Measurements from ENCODE around the gene DDX20.

Gene DDX20, protein sequence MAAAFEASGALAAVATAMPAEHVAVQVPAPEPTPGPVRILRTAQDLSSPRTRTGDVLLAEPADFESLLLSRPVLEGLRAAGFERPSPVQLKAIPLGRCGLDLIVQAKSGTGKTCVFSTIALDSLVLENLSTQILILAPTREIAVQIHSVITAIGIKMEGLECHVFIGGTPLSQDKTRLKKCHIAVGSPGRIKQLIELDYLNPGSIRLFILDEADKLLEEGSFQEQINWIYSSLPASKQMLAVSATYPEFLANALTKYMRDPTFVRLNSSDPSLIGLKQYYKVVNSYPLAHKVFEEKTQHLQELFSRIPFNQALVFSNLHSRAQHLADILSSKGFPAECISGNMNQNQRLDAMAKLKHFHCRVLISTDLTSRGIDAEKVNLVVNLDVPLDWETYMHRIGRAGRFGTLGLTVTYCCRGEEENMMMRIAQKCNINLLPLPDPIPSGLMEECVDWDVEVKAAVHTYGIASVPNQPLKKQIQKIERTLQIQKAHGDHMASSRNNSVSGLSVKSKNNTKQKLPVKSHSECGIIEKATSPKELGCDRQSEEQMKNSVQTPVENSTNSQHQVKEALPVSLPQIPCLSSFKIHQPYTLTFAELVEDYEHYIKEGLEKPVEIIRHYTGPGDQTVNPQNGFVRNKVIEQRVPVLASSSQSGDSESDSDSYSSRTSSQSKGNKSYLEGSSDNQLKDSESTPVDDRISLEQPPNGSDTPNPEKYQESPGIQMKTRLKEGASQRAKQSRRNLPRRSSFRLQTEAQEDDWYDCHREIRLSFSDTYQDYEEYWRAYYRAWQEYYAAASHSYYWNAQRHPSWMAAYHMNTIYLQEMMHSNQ

DNA sequence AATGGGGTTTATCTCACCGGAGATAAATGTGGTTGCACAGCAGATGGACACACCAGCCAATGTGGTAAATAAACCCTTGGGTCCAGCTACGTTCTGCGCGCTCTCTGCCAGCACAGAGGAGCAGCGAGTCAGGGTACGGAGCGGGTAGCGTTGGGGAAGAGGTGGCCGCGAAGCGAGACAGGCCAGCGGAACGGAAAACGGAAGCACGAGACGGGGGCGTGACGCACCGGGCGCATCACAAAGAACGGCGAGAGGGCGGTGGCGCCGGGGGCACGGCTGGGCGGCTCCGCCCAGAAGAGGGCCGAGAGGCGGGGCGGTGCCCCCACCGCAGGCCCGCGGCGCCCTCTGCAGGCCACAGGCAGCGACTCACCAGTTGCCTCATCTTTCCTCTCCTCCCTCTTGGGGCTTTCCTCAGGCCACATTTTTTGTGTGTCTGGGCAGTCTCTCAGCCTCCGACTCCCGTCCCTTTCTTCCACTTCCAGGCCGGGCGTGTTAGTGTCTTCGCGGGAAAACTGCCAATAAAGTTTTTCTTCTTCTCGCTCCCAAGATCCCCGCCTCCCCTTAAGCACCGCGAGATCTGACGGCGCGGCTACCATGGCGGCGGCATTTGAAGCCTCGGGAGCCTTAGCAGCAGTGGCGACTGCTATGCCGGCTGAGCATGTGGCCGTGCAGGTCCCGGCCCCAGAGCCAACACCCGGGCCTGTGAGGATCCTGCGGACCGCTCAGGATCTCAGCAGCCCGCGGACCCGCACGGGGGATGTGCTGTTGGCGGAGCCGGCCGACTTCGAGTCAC lies at the start of gene DDX20:
Gene DDX20, plus strand, starts transcription at position 571 of the 793 bp plus-strand sequence. Its CDS starts 24 bp downstream, at position 595.
- in situ Hi-C loops (cut with HindIII; ENCODE audit: low sequenced_read_pairs), result no loop called here

DNA sequence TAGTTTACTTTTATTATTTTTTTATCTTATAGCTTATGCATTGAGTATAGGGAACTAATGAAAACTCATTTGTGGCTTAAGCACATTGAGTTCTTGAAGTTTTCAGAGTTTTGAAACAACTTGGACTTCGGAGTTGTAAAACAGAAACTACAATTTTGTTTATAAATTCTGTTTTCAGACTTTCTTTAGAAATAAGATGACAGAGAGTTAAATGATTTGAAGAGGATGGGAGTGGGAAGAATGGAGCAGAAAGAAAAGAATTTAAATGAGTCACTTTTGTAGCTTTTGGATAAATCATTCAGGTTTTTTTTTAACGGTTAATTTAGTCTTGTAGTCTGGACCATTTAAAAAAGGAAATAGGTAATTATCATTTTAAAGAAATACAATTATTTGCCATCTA lies 48.8 kb upstream of the DDX20 start:
- in situ Hi-C loops (cut with HindIII; ENCODE audit: low sequenced_read_pairs), result loop anchor here (25.0 kb wide), 1 partner anchor 220 kb away; no protein-coding TSS in a partner anchor

DNA sequence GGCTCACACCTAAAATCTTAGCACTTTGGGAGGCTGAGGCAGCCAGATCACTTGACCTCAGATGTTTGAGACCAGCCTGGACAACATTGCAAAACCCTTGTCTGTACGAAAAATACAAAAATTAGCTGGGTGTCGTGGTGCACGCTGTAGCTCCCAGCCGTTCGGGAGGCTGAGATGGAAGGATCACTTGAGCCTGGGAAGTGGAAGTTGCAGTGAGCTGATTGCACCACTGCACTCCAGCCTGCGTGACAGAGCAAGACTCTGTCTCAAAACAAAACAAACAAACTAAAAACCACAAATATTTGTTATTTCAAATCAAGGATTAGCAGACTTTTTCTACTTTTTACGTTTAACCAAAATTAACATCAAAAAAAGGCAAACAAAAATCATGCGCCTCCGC lies 47.8 kb upstream of the DDX20 start:
- in situ Hi-C loops (cut with HindIII; ENCODE audit: low sequenced_read_pairs), result loop anchor here (25.0 kb wide), 1 partner anchor 221 kb away; no protein-coding TSS in a partner anchor

DNA sequence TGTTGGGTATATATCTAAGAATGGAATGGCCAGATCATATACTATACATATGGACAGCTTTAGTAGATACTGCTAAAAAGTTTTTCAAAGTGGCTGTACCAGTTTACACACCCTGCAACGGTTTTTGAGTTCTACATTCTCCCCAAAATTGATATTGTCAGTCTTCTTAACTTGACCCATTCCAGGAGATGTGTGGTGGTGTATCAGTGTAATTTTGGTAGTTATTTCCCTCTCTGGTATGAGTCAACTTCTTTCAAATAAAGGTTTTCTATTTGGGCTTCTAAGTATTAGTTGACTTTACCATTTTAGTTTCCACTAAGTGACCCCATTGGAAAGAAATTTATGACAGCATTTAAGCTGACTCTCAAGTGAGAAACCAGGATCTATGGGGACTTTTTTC lies 45.7 kb upstream of the DDX20 start:
- in situ Hi-C loops (cut with HindIII; ENCODE audit: low sequenced_read_pairs), result loop anchor here (25.0 kb wide), 1 partner anchor 223 kb away; no protein-coding TSS in a partner anchor

DNA sequence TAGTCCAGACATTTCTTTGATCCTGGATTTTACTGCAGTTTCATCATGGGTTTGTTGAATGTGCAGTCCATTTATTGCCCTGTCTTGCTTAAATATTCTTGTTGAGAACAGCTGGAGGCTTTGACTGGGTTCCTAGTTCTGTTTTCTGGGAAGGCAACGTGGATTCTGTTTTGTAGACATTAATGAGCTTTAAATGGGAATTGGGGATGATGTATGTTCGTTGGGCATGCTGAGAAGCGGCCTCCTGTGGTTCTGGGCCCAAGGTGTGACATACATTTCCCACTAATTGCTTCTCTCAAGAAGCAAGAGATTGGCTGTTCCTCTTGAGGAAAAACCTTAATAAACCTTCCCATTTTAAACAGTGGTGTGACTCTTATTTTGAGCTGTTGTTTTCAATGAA lies 39.4 kb upstream of the DDX20 start:
- in situ Hi-C loops (cut with HindIII; ENCODE audit: low sequenced_read_pairs), result loop anchor here (25.0 kb wide), 1 partner anchor 229 kb away; no protein-coding TSS in a partner anchor

DNA sequence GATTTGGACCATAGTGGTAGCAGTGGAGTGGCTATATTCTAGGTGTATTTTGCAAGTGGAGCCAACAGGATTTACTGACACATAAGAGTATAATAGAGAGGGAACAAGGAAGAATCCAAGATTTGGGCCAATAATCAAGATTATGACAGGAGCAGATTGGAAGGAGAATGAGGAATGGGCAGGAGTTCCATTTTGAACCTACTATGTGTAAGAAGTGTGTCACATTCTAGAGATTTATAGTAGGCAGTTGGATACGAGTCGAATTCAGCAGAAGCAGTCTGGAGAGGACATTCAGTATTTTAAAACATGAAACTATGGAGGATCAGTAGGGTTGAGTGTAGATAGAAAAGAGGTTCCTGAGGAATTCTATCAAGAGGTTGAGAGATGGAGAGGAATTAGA lies 38.3 kb upstream of the DDX20 start:
- in situ Hi-C loops (cut with HindIII; ENCODE audit: low sequenced_read_pairs), result loop anchor here (25.0 kb wide), 1 partner anchor 230 kb away; no protein-coding TSS in a partner anchor

DNA sequence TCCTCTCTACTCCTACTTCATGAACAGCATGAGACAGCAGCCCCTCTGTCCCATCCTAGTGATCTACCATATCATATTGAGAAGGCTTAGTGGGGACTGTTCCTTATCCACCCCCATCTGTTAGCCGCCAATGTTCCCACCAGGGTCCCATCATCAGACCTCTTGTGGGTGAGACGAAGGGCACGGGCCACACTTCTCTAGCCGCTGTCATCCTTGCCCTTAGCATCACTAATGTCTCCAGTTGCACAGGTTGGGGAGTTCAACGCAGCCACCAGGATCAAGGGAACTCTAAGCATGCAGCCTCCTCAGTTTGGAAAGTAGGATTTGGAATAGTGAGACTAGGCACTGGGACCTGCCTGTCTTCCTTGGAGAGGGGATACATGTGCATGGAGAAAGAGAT lies 36.6 kb upstream of the DDX20 start:
- in situ Hi-C loops (cut with HindIII; ENCODE audit: low sequenced_read_pairs), result loop anchor here (25.0 kb wide), 1 partner anchor 232 kb away; no protein-coding TSS in a partner anchor

DNA sequence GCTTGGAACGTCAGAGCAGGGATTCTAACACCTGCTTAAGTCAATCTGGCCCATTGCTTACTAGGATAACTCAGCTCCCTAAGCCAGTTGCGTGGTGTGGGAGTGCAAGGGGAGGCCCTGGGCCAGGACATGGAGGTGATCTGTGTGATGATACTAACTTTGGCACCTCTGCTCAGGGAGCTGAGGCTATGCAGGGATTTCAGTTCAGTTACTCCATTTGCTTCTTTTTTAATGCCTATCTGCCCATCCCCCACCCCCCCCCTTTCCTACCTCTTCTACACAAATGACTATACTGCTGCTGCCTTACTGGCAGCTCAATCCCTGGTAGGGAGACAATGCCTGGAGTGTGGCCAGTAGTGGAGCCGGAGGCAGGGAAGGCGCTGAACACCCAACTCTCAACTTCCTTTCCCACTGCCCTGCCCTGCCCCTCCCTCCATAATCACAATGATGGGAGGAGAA lies 36.0 kb upstream of the DDX20 start:
- in situ Hi-C loops (cut with HindIII; ENCODE audit: low sequenced_read_pairs), result loop anchor here (25.0 kb wide), 1 partner anchor 232 kb away; no protein-coding TSS in a partner anchor

DNA sequence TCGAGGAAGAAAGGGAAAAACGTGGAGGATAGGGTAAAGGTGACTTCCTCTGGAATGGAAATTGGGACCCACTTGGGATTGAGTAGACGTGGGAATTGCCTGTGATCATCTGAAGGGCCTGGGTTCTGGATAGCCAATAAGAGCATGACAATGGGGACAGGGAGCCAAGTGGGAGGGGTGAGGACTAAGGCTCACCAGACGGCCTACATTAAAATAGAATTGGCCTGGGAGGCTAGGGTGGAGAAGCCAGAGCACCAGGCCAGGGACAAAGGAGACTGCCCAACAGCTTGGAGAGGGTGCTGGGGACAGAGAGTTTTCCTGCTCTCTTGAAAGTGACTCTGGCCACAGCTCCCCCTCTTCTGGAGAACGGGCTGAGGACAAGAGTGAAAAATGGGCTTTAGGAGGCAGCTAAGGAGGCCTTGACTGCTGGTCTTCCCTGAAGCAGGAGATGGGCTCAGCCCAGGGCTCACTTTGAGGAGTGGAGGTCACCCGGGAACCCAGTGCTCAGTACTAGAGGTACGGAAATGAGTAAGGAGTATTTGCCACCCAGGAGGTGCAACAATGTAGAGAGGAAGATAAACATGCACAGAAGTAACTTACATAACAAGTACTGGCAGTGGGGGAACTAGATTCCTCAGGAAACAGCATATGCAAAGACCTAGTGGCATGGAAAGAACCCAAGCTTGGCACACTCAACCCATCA lies 35.3 kb upstream of the DDX20 start:
- in situ Hi-C loops (cut with HindIII; ENCODE audit: low sequenced_read_pairs), result loop anchor here (25.0 kb wide), 1 partner anchor 233 kb away; no protein-coding TSS in a partner anchor

DNA sequence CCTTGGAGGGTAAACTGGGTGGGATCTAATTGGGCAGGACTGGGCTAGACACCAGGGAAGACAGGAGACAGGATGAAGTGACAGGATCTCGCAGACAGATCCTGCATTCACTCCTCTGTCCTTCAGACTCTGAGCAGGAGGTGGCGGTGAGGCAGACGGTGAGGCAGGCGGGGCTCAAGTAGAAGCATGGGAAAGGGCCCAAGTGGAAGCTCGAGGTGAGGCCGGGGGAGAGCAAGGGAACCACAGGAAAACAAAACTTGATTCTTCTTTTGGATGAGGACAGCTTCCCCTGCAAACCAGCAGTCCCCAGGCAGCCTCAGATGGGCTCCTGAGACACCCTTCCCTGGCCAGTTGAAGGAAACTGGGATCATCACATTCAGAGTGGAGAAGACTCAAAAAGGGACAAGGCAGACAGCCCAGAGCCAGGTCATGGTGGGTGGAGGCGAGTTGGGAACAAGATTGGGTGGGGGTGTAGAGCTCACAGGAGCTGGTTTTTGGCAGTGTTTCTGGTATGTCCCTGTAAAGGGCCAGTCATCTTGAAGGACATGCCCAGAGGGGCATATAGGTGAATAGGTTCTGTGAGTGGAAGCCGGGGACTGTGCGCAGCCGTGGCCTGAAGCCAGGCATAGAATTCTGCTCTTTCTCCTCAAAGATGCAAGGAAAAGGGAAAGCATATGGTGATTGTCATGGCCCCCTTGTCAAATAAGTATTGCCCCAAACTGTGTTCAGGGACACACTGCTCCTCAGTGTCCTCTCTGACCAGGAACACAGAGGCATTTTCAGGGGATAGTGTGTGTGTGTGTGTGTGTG lies 34.5 kb upstream of the DDX20 start:
- in situ Hi-C loops (cut with HindIII; ENCODE audit: low sequenced_read_pairs), result loop anchor here (25.0 kb wide), 1 partner anchor 234 kb away; no protein-coding TSS in a partner anchor

DNA sequence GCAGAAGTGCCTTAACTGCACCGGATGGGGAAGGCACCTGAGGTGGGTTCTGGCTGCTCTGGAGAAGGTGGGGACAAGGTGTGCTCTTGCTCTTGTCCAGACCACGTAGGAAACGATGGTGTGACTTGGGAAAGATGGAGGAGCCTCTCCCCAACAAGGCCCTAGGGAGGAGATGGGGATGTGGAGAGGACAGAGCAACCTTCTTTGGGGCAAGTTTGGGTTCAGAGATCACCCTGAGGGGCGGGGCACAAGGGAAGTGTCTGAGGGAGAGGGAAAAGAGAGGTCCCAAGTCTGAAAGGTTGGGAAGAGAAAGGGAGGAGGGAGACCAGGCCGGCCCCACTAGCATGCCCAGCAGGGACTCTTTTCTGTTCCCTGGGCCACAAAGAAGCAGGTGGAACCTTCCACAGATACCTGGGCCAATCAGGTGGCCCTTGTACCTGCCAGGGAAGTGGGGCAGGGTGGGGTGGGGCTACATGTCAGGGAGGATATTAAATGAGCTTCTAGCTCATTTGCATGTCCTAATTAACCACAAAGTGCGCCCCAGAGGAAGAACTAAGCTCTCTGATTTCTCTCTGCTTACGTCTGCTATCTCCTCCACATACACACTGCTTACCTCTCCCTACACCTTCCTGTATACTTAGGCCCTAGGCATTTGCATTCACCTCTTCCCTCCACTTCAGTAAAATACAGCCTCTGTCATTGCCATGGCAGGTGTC lies 32.5 kb upstream of the DDX20 start:
- in situ Hi-C loops (cut with HindIII; ENCODE audit: low sequenced_read_pairs), result loop anchor here (25.0 kb wide), 1 partner anchor 236 kb away; no protein-coding TSS in a partner anchor

DNA sequence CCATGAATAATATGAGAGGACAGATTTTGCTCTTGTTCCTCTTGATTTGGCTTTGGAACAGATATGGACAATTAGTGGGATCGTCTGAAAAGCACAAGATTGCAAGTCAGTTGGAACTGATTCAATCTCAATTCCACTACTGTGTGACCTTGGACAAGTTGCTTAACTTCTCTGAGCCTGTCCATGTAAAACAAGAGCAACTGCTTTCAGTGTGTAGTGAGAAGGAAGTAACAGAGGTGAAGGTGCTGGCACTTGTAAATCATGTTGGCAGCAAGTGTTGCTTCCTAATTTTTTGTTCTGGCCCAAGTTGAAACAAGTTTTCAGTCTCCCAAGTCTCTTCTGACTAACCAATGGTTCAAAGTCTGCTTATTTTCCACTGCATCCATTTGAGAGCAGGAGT lies 31.8 kb upstream of the DDX20 start:
- in situ Hi-C loops (cut with HindIII; ENCODE audit: low sequenced_read_pairs), result loop anchor here (25.0 kb wide), 1 partner anchor 237 kb away; no protein-coding TSS in a partner anchor

DNA sequence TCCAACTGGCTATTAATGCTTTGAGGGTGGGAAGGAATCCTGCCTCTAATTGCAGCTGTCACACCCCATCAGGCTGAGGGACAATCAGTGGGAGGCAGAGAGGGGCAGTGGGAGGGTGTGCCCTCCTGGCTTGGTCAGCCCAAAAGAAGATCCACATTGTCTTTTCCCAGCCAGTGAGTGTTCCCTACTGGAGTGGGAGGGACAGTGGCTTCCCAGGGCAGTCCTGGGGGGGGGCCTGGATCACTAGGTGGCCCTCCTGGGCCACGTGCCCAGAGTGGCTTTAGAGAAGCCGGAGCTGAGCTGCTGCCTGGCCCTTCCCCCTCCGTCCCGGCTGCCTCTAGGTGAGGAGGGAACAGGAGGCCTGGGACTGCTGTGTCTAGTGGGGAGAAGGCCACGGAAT lies 30.5 kb upstream of the DDX20 start:
- in situ Hi-C loops (cut with HindIII; ENCODE audit: low sequenced_read_pairs), result no loop called here

DNA sequence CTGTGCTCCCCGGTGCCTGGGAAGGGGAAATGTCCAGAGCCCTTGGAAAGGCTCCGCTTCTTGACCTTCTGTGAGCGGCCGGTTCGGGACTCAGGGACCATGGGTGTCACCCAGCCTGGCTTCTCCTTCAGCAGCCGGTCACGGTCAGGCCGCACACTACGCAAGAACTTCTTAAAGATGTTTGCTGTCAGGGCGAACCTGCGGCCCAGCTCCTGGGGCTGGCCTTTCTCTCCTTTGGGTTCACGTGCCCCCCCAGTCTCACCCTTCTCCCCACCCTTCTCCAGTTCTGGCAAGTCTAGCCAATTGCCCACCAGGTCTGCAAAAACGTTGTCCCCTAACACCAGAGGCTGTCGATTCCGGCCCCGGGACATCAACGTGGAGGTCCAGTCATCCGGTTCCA lies 28.6 kb upstream of the DDX20 start:
- in situ Hi-C loops (cut with HindIII; ENCODE audit: low sequenced_read_pairs), result no loop called here

DNA sequence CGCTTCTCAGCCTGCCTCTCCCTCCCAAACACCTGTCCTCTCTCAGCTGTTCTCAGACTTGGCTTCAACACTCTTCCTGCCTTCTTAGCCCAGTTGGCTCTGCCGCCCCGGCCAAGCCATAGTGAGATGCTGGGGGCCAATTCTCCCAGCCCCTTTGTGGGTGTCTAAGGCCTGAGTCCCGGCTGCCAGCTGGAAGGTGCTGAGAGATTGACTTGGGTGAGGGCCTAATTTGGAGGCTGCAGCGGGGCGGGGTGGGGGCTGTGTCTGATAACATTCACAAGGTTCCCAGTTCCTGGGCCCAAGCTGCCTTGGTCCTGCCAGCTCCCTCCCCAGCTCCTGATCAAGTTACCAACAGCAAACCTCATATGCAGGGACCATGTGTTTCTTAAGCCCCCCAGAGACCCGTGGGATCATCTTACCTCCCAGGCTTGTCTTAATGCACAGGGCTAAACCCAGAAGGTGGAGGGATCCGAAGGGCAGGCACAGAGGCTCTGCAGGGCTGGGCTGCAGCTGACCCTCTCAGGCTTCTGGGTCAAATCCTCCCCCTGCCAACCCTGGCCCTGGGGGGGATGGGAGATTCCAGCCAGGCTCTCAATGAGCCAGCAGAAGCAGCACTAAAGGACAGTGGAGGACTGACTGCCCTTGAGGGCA lies 26.3 kb upstream of the DDX20 start:
- in situ Hi-C loops (cut with HindIII; ENCODE audit: low sequenced_read_pairs), result no loop called here

DNA sequence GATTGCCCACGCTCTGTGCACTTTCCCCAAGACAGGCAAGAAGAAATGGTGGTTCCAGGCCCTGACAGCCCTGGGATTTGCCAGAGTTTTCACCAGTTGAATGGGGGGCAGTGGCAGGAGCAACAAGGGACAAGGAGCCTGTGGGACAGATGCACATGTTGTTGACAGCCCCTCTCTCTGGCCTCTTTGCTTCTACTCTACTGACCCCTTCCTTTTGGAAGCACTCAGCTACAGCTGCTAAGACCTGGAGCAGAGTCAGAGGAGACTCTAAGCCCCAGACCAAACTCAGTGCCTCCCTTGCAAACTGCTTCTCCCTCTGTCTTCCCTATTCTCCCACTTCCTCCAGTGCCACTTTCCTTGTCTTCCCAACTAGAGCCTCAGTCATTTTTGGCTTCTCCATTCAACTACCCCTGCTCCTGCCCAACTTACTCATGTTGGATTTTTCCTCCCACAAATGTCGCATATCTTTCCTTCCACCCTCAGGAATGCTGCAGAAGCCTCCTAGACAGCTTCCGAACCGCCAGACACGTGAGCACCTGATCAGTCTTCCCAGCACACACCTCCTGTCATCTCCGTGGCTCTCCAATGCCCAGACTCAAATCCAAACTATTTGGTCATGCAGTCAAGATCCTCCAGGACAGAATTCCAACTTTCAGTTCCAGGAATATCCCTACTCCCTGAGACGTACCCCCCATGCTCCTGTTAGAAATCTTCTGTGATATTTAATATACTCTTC lies 25.6 kb upstream of the DDX20 start:
- in situ Hi-C loops (cut with HindIII; ENCODE audit: low sequenced_read_pairs), result no loop called here

DNA sequence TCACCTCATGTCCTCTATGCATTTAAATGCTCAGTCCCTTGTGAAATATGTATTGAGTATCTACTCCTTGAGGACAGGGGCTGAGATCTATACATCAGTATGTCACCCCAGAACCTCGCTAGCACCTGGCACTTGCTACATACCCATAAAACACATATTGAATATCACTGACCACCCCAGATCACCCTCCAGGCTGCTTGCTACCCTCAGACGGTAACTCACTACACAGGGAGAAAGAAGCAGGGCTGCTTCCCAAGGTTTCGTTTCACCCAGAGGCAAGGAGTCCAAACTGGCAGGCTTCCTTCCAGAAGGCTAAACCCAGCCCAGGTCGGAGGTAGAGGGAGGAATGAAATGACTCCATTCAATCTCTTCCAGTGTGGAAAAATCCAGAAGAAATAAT lies 25.0 kb upstream of the DDX20 start:
- in situ Hi-C loops (cut with HindIII; ENCODE audit: low sequenced_read_pairs), result no loop called here
